Raji (cell line): ENCODE results near the gene CAPS2.

ENCODE experiments used
- POLR2A ChIP-seq: IDR thresholded peaks from 2 replicates; pipeline ENCODE4 v1.6.1; 2011; ENCODE audit warnings: low read depth, low read length, control low read depth; ENCODE audit not compliant: insufficient read depth

The CAPS2 gene

GRCh38 chr12:75315518-75315917 lies 14.6 kb downstream of the CAPS2 start:
- TF ChIP-seq POLR2A, result no peak

DNA sequence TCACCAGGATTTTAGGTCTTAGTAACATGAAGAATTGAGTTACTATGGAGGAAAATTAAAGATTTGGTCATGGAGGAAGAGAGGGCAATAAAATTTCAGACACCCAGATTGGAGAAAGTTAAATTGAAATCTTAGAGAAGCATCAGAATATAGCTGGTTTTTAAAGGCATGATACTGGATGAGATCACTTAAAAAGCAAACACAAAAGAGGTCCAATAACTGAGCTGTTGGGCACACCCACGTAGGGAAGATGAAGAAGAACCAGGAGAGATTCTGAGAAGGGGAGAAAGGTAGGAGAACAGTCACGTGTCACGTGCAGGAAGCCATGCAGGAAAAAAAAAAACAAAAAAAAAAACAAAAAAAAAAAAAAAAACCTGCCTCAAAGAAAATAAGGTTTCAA lies 18.8 kb downstream of the CAPS2 start:
- no peak for TF ChIP-seq POLR2A

- TF ChIP-seq POLR2A, result no peak
These were observed 21.8 kb downstream of the CAPS2 start for GRCh38 chr12:75308279-75308678.

DNA sequence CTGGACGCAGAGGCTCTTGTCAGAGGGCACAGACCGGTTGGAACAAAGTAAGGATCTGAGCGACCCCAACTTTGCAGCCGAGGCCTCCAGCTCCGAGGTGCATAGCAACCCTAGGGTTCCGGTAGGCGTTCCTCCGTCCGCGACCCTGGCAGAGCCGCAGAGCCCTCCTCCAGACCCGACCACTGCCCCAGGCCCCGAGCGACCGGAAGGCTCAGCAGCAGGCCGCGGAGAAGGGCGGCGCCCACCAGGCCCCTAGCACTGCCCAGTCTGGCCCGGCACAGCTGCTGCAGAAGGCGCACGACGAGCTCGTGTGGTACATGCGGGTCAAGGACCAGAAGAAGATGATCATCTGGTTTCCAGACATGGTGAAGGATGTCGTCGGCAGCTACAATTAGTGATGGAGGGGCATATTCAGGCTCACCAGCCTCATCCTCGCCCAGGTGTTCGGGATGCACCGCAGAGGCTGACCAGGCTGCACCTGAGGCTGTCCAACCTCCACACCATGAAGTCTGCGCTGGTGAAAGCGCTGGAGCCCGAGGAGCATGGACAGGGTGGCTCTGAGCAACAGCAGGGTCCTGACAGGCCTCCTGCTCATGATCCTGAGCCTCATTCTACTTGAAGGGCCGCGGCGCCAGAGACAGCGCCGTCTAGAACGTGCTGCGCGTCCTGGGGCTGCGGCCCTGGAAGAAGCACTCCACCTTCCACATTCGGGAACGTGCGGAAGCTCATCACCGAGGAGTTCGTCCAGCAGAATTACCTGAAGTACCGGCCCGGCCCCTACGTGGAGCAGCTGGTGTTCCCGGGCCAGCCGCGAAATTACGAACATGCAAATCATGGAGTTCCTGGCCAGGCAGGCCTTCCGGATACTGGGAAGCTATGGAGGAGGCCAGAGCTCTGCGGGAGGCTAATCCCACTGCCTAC lies 24.5 kb downstream of the CAPS2 start:
- no peak for TF ChIP-seq POLR2A

DNA sequence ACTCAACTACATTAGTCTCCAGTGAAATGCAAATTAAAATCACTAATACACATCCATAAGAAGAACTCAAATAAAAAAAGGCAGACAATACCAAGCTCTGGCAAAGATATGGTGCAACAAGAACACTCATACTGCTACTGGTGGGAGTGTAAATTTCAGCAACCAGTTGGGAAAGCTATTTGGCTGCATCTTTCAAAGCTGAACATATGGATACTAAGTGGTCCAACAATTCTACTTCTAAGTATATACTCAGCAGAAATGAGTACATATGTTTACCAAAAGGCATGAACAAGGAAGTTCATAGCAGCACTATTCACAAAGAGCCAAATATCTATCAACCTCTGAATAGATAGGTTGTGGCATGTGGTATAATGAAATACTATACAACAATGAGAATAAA lies 27.3 kb downstream of the CAPS2 start:
- TF ChIP-seq POLR2A, result no peak

GRCh38 chr12:75302225-75302624 lies 27.9 kb downstream of the CAPS2 start:
- TF ChIP-seq POLR2A, result no peak

- no peak for TF ChIP-seq POLR2A
These were observed 35.3 kb downstream of the CAPS2 start for GRCh38 chr12:75294797-75295196.

DNA sequence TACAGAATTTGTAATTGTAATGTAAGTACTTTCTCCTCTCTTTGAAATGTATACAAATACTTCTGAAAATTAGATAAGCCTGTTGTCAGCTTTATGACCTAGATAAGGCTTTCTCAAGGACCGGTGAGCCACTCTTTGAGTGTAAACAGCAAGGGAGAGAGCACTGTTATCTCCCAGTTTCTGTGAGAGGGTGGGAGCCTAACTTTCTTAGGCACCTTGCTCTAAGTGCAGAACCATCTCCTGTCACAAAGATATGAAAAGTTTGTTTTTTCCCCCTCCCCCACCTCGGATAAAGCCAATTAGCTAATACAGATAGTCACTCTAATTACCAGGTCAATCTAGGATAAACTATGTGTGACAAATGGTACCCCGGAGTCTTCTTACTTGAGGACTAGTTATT lies 35.8 kb downstream of the CAPS2 start:
- no peak for TF ChIP-seq POLR2A

GRCh38 chr12:75291014-75291413 lies 39.1 kb downstream of the CAPS2 start:
- TF ChIP-seq POLR2A, result no peak

GRCh38 chr12:75289753-75290152 lies 40.4 kb downstream of the CAPS2 start:
- TF ChIP-seq POLR2A, result no peak

DNA sequence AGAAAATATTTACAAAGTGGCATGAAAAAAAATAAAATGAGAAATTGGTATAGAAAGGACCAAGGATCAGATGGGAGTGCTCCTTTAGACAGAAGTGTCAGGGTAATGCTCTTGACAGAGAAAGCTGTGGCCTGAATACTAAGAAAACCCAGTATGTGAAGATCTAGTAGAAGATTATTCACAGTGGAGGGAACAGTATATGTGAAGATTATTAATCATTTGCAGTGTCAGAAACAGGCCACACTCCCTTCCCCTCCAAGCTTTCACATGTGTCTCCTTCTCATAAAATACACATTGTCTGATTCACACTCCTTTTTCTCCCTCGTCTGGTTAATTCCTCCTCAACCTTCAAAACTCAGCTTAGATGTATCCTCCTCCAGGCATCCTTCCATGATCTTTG lies 41.3 kb downstream of the CAPS2 start:
- no peak for TF ChIP-seq POLR2A

GRCh38 chr12:75275702-75276101 lies 54.4 kb downstream of the CAPS2 start:
- no peak for TF ChIP-seq POLR2A

DNA sequence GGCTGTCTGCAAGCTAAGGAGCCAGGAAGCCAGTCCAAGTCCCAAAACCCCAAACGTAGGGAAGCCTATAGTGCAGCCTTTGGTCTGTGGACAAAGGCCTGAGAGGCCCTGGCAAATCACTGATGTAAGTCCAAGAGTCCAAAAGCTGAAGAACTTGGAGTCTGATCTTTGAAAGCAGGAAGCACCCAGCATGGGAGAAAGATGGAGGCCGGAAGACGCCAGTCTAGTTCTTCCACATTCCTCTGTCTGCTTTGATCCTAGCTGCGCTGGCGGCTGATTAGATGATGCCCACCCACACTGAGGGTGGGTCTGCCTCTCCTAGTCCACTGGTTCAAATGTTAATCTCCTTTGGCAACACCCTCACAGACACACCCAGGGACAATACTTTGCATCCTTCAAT lies 58.5 kb downstream of the CAPS2 start:
- no peak for TF ChIP-seq POLR2A

GRCh38 chr12:75270157-75270556 lies 60.0 kb downstream of the CAPS2 start:
- no peak for TF ChIP-seq POLR2A

- no peak for TF ChIP-seq POLR2A
These were observed 60.9 kb downstream of the CAPS2 start for GRCh38 chr12:75269209-75269608.

DNA sequence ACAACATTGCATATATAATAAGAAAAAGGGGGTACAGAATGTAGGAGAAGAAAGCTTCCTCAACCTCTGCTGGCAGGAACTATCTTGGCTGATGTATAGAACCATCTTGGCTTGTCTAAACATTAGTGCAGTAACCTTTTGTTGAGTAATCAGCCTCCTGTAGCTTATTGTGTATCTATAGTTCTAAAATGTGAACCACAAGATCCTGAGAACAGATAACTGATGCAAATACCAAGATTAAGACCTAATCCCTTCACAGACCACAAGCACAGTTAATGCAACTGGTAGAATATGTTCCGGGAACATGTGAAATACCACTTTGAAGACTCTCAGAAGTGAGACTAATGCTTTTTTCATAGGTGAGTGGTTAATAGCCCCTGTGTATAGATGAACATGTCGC lies 69.8 kb downstream of the CAPS2 start:
- no peak for TF ChIP-seq POLR2A

GRCh38 chr12:75259143-75259542 lies 71.0 kb downstream of the CAPS2 start:
- no peak for TF ChIP-seq POLR2A
